GM23338 (cell line): ENCODE data around the gene C1QL1. TPM values are rescaled to one million over a fixed set of nuclear protein-coding genes. Genes with fewer than 3 reads are reported as not detected.

Experiments used
- ATAC-seq: fragments of 200-7000 bp; cut with Tn5 transposase; 3 replicates; pipeline ENCODE4 v1.9.1; 2020
- DNase-seq: peaks from one replicate; pipeline ENCODE4 v3.0.0-alpha.2; 2015; ENCODE audit warnings: low spot score
- H2AFZ ChIP-seq: fragments of 200-600 bp; sonication (generic); 2 replicates; pipeline ENCODE4 v1.8.0; 2016; ENCODE audit warnings: antibody characterized with exemption, mild to moderate bottlenecking, moderate library complexity
- H3F3A ChIP-seq: fragments of 200-600 bp; sonication (generic); replicated peaks from 2 replicates; pipeline ENCODE4 v1.8.0; 2017; ENCODE audit warnings: antibody characterized with exemption, mixed run types, low read depth
- H3K27ac ChIP-seq: fragments of 200-600 bp; sonication (generic); 2 replicates; pipeline ENCODE4 v1.6.1; 2016; ENCODE audit warnings: low read depth
- H3K27me3 ChIP-seq: fragments of 200-600 bp; sonication (generic); 2 replicates; pipeline ENCODE4 v1.8.0; 2016; ENCODE audit warnings: mild to moderate bottlenecking, mixed run types, moderate library complexity; ENCODE audit not compliant: insufficient read depth
- H3K36me3 ChIP-seq: fragments of 200-600 bp; sonication (generic); 2 replicates; pipeline ENCODE4 v1.8.0; 2016; ENCODE audit warnings: mild to moderate bottlenecking; ENCODE audit not compliant: insufficient read depth
- H3K4me1 ChIP-seq: fragments of 200-600 bp; sonication (generic); 2 replicates; pipeline ENCODE4 v1.8.0; 2016; ENCODE audit warnings: mild to moderate bottlenecking, moderate library complexity; ENCODE audit not compliant: insufficient read depth
- H3K4me2 ChIP-seq: fragments of 200-600 bp; sonication (generic); 2 replicates; pipeline ENCODE4 v1.7.1; 2017; ENCODE audit warnings: mixed run types
- H3K4me3 ChIP-seq: fragments of 200-600 bp; sonication (generic); 2 replicates; pipeline ENCODE4 v1.6.1; 2016; ENCODE audit warnings: mixed run types
- H3K79me2 ChIP-seq: fragments of 200-600 bp; sonication (generic); replicated peaks from 2 replicates; pipeline ENCODE4 v1.8.0; 2017; ENCODE audit warnings: mild to moderate bottlenecking; ENCODE audit not compliant: insufficient read depth
- H3K9me2 ChIP-seq: fragments of 200-600 bp; sonication (generic); 2 replicates; pipeline ENCODE4 v1.8.0; 2017; ENCODE audit not compliant: insufficient read depth
- H4K20me1 ChIP-seq: fragments of 200-600 bp; sonication (generic); replicated peaks from 2 replicates; pipeline ENCODE4 v1.8.0; 2017; ENCODE audit warnings: mild to moderate bottlenecking; ENCODE audit not compliant: insufficient read depth
- H3K27ac Mint-ChIP-seq: 2 replicates; pipeline ENCODE4 v1.8.0; 2020; ENCODE audit warnings: inconsistent platforms, mild to moderate bottlenecking, moderate library complexity, mixed read lengths
- H3K27me3 Mint-ChIP-seq: 3 replicates; pipeline ENCODE4 v1.8.0; 2022; ENCODE audit warnings: low read depth, mild to moderate bottlenecking, moderate library complexity, mixed read lengths, inconsistent platforms; ENCODE audit not compliant: insufficient read depth, poor library complexity
- H3K36me3 Mint-ChIP-seq: 3 replicates; pipeline ENCODE4 v1.8.0; 2021; ENCODE audit warnings: low read depth, mild to moderate bottlenecking, inconsistent platforms, moderate library complexity, mixed read lengths
- H3K4me1 Mint-ChIP-seq: 3 replicates; pipeline ENCODE4 v1.8.0; 2020; ENCODE audit warnings: mild to moderate bottlenecking, inconsistent platforms, mixed read lengths
- H3K4me3 Mint-ChIP-seq: 3 replicates; pipeline ENCODE4 v1.8.0; 2021; ENCODE audit warnings: moderate library complexity, mild to moderate bottlenecking, inconsistent platforms, mixed read lengths
- H3K9me3 Mint-ChIP-seq: 3 replicates; pipeline ENCODE4 v1.8.0; 2020; ENCODE audit warnings: moderate library complexity, mild to moderate bottlenecking, inconsistent platforms, mixed read lengths
- CREB1 ChIP-seq: fragments of 250-450 bp; sonication (Bioruptor Pico); IDR thresholded peaks from 2 replicates; pipeline ENCODE4 v1.5.0; 2020; ENCODE audit warnings: low read depth, mild to moderate bottlenecking, moderate library complexity
- CTCF ChIP-seq, 2 experiments: fragments of 200-600 bp in 1 of 2; sonication (generic) in 1 of 2; conservative IDR thresholded peaks; 2 replicates each; pipeline versions ENCODE4 v1.5.1 to v1.6.1; 2016 to 2017; ENCODE audit warnings: antibody characterized with exemption in 2 of 2, low read depth in 2 of 2, mild to moderate bottlenecking in 2 of 2, moderate library complexity in 1 of 2
- ETS1 ChIP-seq: IDR thresholded peaks from 2 replicates; pipeline ENCODE4 v1.6.1; 2016; ENCODE audit warnings: antibody characterized with exemption
- EZH2 ChIP-seq: fragments of 200-600 bp; sonication (generic); IDR thresholded peaks from one replicate; pipeline ENCODE4 v1.8.0; 2017; ENCODE audit warnings: antibody characterized with exemption, mild to moderate bottlenecking, low read depth; ENCODE audit not compliant: unreplicated experiment
- EZH2phosphoT487 ChIP-seq: fragments of 200-600 bp; sonication (generic); IDR thresholded peaks from one replicate; pipeline ENCODE4 v1.8.1; 2018; ENCODE audit warnings: antibody characterized with exemption; ENCODE audit not compliant: unreplicated experiment
- JUNB ChIP-seq: IDR thresholded peaks from one replicate; pipeline ENCODE4 v1.6.1; 2016; ENCODE audit warnings: antibody characterized with exemption; ENCODE audit not compliant: unreplicated experiment
- NANOG ChIP-seq: IDR thresholded peaks from 2 replicates; pipeline ENCODE4 v1.6.1; 2016; ENCODE audit warnings: antibody characterized with exemption, borderline replicate concordance
- POLR2AphosphoS5 ChIP-seq: IDR thresholded peaks from 2 replicates; pipeline ENCODE4 v1.6.1; 2016; ENCODE audit warnings: antibody characterized with exemption, low read depth
- REST ChIP-seq: IDR thresholded peaks from one replicate; pipeline ENCODE4 v1.6.1; 2018; ENCODE audit warnings: antibody characterized with exemption; ENCODE audit not compliant: unreplicated experiment
- STAT1 ChIP-seq: IDR thresholded peaks from one replicate; pipeline ENCODE4 v1.6.1; 2016; ENCODE audit warnings: antibody characterized with exemption; ENCODE audit not compliant: unreplicated experiment
- ZNF114 ChIP-seq: fragments of 250-450 bp; sonication (Bioruptor Pico); IDR thresholded peaks from 2 replicates; pipeline ENCODE4 v1.5.0; 2020; ENCODE audit warnings: mild to moderate bottlenecking, moderate library complexity
- ZNF331 ChIP-seq: fragments of 250-450 bp; sonication (Bioruptor Pico); IDR thresholded peaks from 2 replicates; pipeline ENCODE4 v1.5.0; 2020; ENCODE audit warnings: low read depth, mild to moderate bottlenecking, moderate library complexity
- polyA plus RNA-seq: library from polyadenylated mRNA; unstranded; fragments of >200 nt; fragmentation: Nextera tagmentation; extraction: Ambion mirVana; gene quantifications from 2 replicates; pipeline ENCODE4 v1.2.1, GENCODE V29; 2016
- total RNA-seq: library from RNA; depleted of rRNA; stranded (reverse); fragments of >200 nt; shearing (Covaris generic); gene quantifications from 2 replicates; pipeline ENCODE4 v1.2.3, GENCODE V29; 2014

The C1QL1 gene
- total and polyA plus RNA-seq, 2 experiments from 2014 or later: 4.3 to 14.4 TPM

- no peak overlapping the region for H3K4me3 ChIP-seq
- Mint-ChIP-seq H3K4me3 (no peak overlapping the region; the same call in 2 of the 3 replicates), H3K27ac (no peak overlapping the region), H3K9me3 (no peaks in the 10 kb centered on the region), H3K4me1 (peaks cover 37% of the 10 kb centered on the region), H3K27me3 (peaks cover 22% of the 10 kb centered on the region), H3K36me3 (peaks cover 9% of the 10 kb centered on the region)
- ATAC-seq (peak; percentile 11; the same call in 2 of the 3 replicates), DNase-seq (no peak)
- peaks cover 12% of the 10 kb centered on the region; the same call in 1 of the 2 replicates for H3K4me1 ChIP-seq
- H4K20me1 ChIP-seq: no peaks in the 10 kb centered on the region
- H2AFZ ChIP-seq: peak overlapping the region; percentile 41
- no peak overlapping the region for H3K27ac ChIP-seq
- TF ChIP-seq EZH2 (no peak), REST (no peak), NANOG (no peak), POLR2AphosphoS5 (no peak), ZNF114 (no peak), STAT1 (no peak), EZH2phosphoT487 (no peak), CREB1 (CRISPR knock-in tag) (no peak)
- H3K36me3 ChIP-seq: no peaks in the 10 kb centered on the region
- no peaks in the 10 kb centered on the region for H3K9me2 ChIP-seq
- H3K4me2 ChIP-seq: peak overlapping the region; percentile 68
- no peaks in the 10 kb centered on the region for H3K79me2 ChIP-seq
- 0 out of 2 replicates have a peak, but pooled peaks cover 18% of the 10 kb centered on the region for H3F3A ChIP-seq
- H3K27me3 ChIP-seq: no peaks in the 10 kb centered on the region
Measured at GRCh38 chr17:44920565-44920940, 47.5 kb downstream of the C1QL1 start.

- peaks cover 4% of the 10 kb centered on the region; the same call in 2 of the 3 replicates for H3K36me3 Mint-ChIP-seq
- Histone ChIP-seq H3K79me2 (no peaks in the 10 kb centered on the region), H3K27me3 (no peaks in the 10 kb centered on the region), H3K4me3 (no peak overlapping the region), H3K9me2 (no peaks in the 10 kb centered on the region), H3K27ac (no peak overlapping the region), H3K4me2 (peak overlapping the region; percentile 68), H2AFZ (peak overlapping the region; percentile 41; the same call in 1 of the 2 replicates), H3F3A (0 out of 2 replicates have a peak, but pooled peaks cover 18% of the 10 kb centered on the region), H3K4me1 (peaks cover 12% of the 10 kb centered on the region; the same call in 1 of the 2 replicates), H4K20me1 (no peaks in the 10 kb centered on the region), H3K36me3 (no peaks in the 10 kb centered on the region)
- no peak for TF ChIP-seq EZH2phosphoT487
- TF ChIP-seq CTCF (conservative IDR thresholded peaks at IDR 0.05; ENCODE audit: low read depth in 2 of 2): peak; percentile 76 to 98
- no peak for TF ChIP-seq ZNF331 (CRISPR knock-in tag)
- no peak for TF ChIP-seq JUNB
- no peak for TF ChIP-seq POLR2AphosphoS5
- no peak for TF ChIP-seq STAT1
- no peak for TF ChIP-seq NANOG
- no peak for TF ChIP-seq ETS1
- peak; percentile 91 for DNase-seq
- H3K27me3 Mint-ChIP-seq: peaks cover 22% of the 10 kb centered on the region
- ATAC-seq: peak; percentile 87
- H3K4me3 Mint-ChIP-seq: no peak overlapping the region; the same call in 2 of the 3 replicates
- no peaks in the 10 kb centered on the region for H3K9me3 Mint-ChIP-seq
- no peak overlapping the region for H3K27ac Mint-ChIP-seq
- H3K4me1 Mint-ChIP-seq: peaks cover 37% of the 10 kb centered on the region
Measured at GRCh38 chr17:44919885-44920564, 48.1 kb downstream of the C1QL1 start.
